ENCODE measurements around the gene SEMA3D. TPM values are rescaled to one million over a fixed set of nuclear protein-coding genes. Genes with fewer than 3 reads are reported as not detected.
A peak's percentile ranks its signal among the peaks of the same experiment; 100 is the strongest.

SEMA3D gene
- total and polyA plus RNA-seq, 2 donors (not counting 3 experiments of a cell fraction or from before 2014, with no cell fraction given): 9.9 to 10.3 TPM

- TF ChIP-seq FOS (IDR thresholded peaks at IDR 0.05; ENCODE audit: borderline replicate concordance, insufficient read depth, low read length) (no peak), GATA2 (IDR thresholded peaks at IDR 0.05; ENCODE audit: insufficient read depth, insufficient read length, low read depth, low read length) (no peak), POLR2A (IDR thresholded peaks at IDR 0.05; ENCODE audit: low read depth, low read length) (no peak), JUN (IDR thresholded peaks at IDR 0.05; ENCODE audit: borderline replicate concordance, insufficient read depth, insufficient read length, low read depth) (no peak), EZH2 (IDR thresholded peaks at IDR 0.05; ENCODE audit: borderline replicate concordance, low read depth, low read length, severe bottlenecking) (no peak), MYC (IDR thresholded peaks at IDR 0.05; ENCODE audit: low read depth, low read length) (no peak), CTCF (IDR thresholded peaks at IDR 0.05; ENCODE audit: extremely low read depth in 1 of 2, insufficient read depth in 1 of 2, low read depth in 1 of 2, low read length in 2 of 2) (no peak), POLR2AphosphoS5 (IDR thresholded peaks at IDR 0.05; ENCODE audit: insufficient read depth, low read depth, low read length) (no peak)
- H3K27me3 ChIP-seq (ENCODE audit: control insufficient read depth in 2 of 2, insufficient read depth in 2 of 2, low read length in 2 of 2): no peaks in the 10 kb centered on the region
- no peaks in the 10 kb centered on the region for H4K20me1 ChIP-seq (replicated peaks; ENCODE audit: control insufficient read depth, extremely low read depth, insufficient read depth, low read length)
- no peak overlapping the region for H3K4me2 ChIP-seq (ENCODE audit: insufficient read depth, low read length)
- no peaks in the 10 kb centered on the region for H3K36me3 ChIP-seq (ENCODE audit: control insufficient read depth in 2 of 2, extremely low read depth in 1 of 2, insufficient read depth in 2 of 2, low read length in 2 of 2)
- no peaks in the 10 kb centered on the region for H3K79me2 ChIP-seq (ENCODE audit: control insufficient read depth, insufficient read depth, low read length)
- DNase-seq (ENCODE audit: low read depth, low spot score) (peak; percentile 72), FAIRE-seq (peak; percentile 61)
- ChIA-PET POLR2A (no interaction called here), CTCF (interaction anchor here (0.7 to 2.0 kb wide), 3 partner anchors 10 to 131 kb away, joined by 3 to 7 read pairs (median 4); no protein-coding TSS in a partner anchor)
- peak overlapping the region; percentile 12 for H3K27ac ChIP-seq (ENCODE audit: insufficient read depth, low read depth, low read length)
- no peak overlapping the region for H3K4me3 ChIP-seq (replicated peaks in 1 of 3; ENCODE audit: insufficient read depth in 1 of 3, low read depth in 1 of 3, low read length in 3 of 3)
- H2AFZ ChIP-seq (ENCODE audit: low read depth, low read length): no peak overlapping the region
- no peak overlapping the region for H3K9ac ChIP-seq (replicated peaks; ENCODE audit: extremely low read depth, insufficient read depth, low read length)
- no peaks in the 10 kb centered on the region for H3K9me3 ChIP-seq (replicated peaks; ENCODE audit: control insufficient read depth, insufficient read depth, low read length)
- dilution Hi-C loops (cut with MboI; ENCODE audit: extremely low pct_ligation_motif_present, low sequenced_read_pairs) (no loop called here), intact Hi-C loops (cut with micrococcal nuclease) (no loop called here)
- BruUV-seq (replicated peaks): no TSS peak
- H3K9me1 ChIP-seq (replicated peaks; ENCODE audit: control insufficient read depth, extremely low read depth, insufficient read depth, low read length): no peaks in the 10 kb centered on the region
- peaks cover 9% of the 10 kb centered on the region for H3K4me1 ChIP-seq (ENCODE audit: control insufficient read depth, extremely low read depth, insufficient read depth, low read length)
Measured at GRCh38 chr7:85172530-85172941, 14.3 kb downstream of the SEMA3D start.

Measured in endothelial cell of umbilical vein (primary cell).